WTC11 (cell line): ENCODE results near the gene DTX4.

Experiments used
- CBFB ChIP-seq: sonication (generic); formaldehyde crosslinking; IDR thresholded peaks from 2 replicates; pipeline ENCODE4 v1.8.1; 2022; ENCODE audit warnings: mild to moderate bottlenecking, low read depth, missing genetic modification reagents
- ESRRA ChIP-seq: sonication (generic); formaldehyde crosslinking; IDR thresholded peaks from 2 replicates; pipeline ENCODE4 v1.8.1; 2022; ENCODE audit warnings: mild to moderate bottlenecking, missing genetic modification reagents, borderline replicate concordance
- FOXK1 ChIP-seq: sonication (generic); formaldehyde crosslinking; IDR thresholded peaks from 2 replicates; pipeline ENCODE4 v1.8.0; 2022; ENCODE audit warnings: mild to moderate bottlenecking, moderate library complexity, missing genetic modification reagents
- NFYB ChIP-seq: sonication (generic); formaldehyde crosslinking; conservative IDR thresholded peaks from 2 replicates; pipeline ENCODE4 v1.8.0; 2022; ENCODE audit warnings: low read depth, missing genetic modification reagents
- PRDM15 ChIP-seq: sonication (generic); formaldehyde crosslinking; IDR thresholded peaks from 2 replicates; pipeline ENCODE4 v1.8.0; 2022; ENCODE audit warnings: missing genetic modification reagents
- SP1 ChIP-seq: sonication (generic); formaldehyde crosslinking; conservative IDR thresholded peaks from 2 replicates; pipeline ENCODE4 v1.8.1; 2022; ENCODE audit warnings: missing genetic modification reagents
- TCF7 ChIP-seq: sonication (generic); formaldehyde crosslinking; IDR thresholded peaks from 2 replicates; pipeline ENCODE4 v1.8.0; 2022; ENCODE audit warnings: mild to moderate bottlenecking, low read depth, missing genetic modification reagents, moderate library complexity
- USF1 ChIP-seq: sonication (generic); formaldehyde crosslinking; IDR thresholded peaks from 2 replicates; pipeline ENCODE4 v1.8.0; 2022; ENCODE audit warnings: mild to moderate bottlenecking, missing genetic modification reagents
- ZNF281 ChIP-seq: sonication (generic); formaldehyde crosslinking; IDR thresholded peaks from 2 replicates; pipeline ENCODE4 v1.8.0; 2023; ENCODE audit warnings: mild to moderate bottlenecking, missing genetic modification reagents
- ZNF317 ChIP-seq: sonication (generic); formaldehyde crosslinking; IDR thresholded peaks from 2 replicates; pipeline ENCODE4 v1.8.1; 2023; ENCODE audit warnings: low read depth, mild to moderate bottlenecking, moderate library complexity, missing genetic modification reagents, borderline replicate concordance
- ZNF416 ChIP-seq: fragments of 250-450 bp; sonication (Bioruptor Pico); IDR thresholded peaks from 2 replicates; pipeline ENCODE4 v1.9.0; 2021; ENCODE audit warnings: mild to moderate bottlenecking, inconsistent platforms
- TF ChIP-seq, protein P1 (sequence below): fragments of 200-600 bp; IDR thresholded peaks from 2 replicates; pipeline ENCODE4 v1.8.0; 2022; ENCODE audit warnings: antibody characterized with exemption
- TF ChIP-seq, protein P2 (sequence below): sonication (generic); formaldehyde crosslinking; IDR thresholded peaks from 2 replicates; pipeline ENCODE4 v1.8.1; 2023; ENCODE audit warnings: mild to moderate bottlenecking, missing genetic modification reagents, moderate library complexity
- TF ChIP-seq, protein P3 (sequence below): sonication (generic); formaldehyde crosslinking; IDR thresholded peaks from 2 replicates; pipeline ENCODE4 v1.8.0; 2022; ENCODE audit warnings: mild to moderate bottlenecking, missing genetic modification reagents

- TF ChIP-seq PRDM15 (no peak), NFYB (CRISPR knock-in tag) (no peak), TCF7 (CRISPR knock-in tag) (no peak), ZNF317 (no peak), CBFB (CRISPR knock-in tag) (no peak), FOXK1 (CRISPR knock-in tag) (no peak), ESRRA (no peak), USF1 (no peak), ZNF416 (no peak), ZNF281 (CRISPR knock-in tag) (no peak), SP1 (CRISPR knock-in tag) (no peak)
- TF ChIP-seq, protein P1, sequence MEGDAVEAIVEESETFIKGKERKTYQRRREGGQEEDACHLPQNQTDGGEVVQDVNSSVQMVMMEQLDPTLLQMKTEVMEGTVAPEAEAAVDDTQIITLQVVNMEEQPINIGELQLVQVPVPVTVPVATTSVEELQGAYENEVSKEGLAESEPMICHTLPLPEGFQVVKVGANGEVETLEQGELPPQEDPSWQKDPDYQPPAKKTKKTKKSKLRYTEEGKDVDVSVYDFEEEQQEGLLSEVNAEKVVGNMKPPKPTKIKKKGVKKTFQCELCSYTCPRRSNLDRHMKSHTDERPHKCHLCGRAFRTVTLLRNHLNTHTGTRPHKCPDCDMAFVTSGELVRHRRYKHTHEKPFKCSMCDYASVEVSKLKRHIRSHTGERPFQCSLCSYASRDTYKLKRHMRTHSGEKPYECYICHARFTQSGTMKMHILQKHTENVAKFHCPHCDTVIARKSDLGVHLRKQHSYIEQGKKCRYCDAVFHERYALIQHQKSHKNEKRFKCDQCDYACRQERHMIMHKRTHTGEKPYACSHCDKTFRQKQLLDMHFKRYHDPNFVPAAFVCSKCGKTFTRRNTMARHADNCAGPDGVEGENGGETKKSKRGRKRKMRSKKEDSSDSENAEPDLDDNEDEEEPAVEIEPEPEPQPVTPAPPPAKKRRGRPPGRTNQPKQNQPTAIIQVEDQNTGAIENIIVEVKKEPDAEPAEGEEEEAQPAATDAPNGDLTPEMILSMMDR, result peak; percentile 84
- TF ChIP-seq, protein P2, sequence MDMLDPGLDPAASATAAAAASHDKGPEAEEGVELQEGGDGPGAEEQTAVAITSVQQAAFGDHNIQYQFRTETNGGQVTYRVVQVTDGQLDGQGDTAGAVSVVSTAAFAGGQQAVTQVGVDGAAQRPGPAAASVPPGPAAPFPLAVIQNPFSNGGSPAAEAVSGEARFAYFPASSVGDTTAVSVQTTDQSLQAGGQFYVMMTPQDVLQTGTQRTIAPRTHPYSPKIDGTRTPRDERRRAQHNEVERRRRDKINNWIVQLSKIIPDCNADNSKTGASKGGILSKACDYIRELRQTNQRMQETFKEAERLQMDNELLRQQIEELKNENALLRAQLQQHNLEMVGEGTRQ, result no peak
- TF ChIP-seq, protein P3, sequence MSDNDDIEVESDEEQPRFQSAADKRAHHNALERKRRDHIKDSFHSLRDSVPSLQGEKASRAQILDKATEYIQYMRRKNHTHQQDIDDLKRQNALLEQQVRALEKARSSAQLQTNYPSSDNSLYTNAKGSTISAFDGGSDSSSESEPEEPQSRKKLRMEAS (CRISPR knock-in tag), result no peak
These were observed 10.7 kb downstream of the DTX4 start for GRCh38 chr11:59182457-59183151.
